ENCODE data around the gene FUT2. TPM values are rescaled to one million over a fixed set of nuclear protein-coding genes. Genes with fewer than 3 reads are reported as not detected.
A peak's percentile ranks its signal among the peaks of the same experiment; 100 is the strongest.
"Not testable (repeated sequence)": the region's sequence is repeated elsewhere in the genome, so short reads cannot be mapped to it uniquely, and the experiment has no call there.

Gene FUT2
- polyA plus RNA-seq, 4 donors = 64.8 to 201 (median 117) TPM

- 0 to 1% (median 0%) methylated on average over 62 to 67 of the region's 67 CpGs for WGBS, 3 donors
These were observed 18.3 kb downstream of the FUT2 start for GRCh38 chr19:48713864-48714755.

DNA sequence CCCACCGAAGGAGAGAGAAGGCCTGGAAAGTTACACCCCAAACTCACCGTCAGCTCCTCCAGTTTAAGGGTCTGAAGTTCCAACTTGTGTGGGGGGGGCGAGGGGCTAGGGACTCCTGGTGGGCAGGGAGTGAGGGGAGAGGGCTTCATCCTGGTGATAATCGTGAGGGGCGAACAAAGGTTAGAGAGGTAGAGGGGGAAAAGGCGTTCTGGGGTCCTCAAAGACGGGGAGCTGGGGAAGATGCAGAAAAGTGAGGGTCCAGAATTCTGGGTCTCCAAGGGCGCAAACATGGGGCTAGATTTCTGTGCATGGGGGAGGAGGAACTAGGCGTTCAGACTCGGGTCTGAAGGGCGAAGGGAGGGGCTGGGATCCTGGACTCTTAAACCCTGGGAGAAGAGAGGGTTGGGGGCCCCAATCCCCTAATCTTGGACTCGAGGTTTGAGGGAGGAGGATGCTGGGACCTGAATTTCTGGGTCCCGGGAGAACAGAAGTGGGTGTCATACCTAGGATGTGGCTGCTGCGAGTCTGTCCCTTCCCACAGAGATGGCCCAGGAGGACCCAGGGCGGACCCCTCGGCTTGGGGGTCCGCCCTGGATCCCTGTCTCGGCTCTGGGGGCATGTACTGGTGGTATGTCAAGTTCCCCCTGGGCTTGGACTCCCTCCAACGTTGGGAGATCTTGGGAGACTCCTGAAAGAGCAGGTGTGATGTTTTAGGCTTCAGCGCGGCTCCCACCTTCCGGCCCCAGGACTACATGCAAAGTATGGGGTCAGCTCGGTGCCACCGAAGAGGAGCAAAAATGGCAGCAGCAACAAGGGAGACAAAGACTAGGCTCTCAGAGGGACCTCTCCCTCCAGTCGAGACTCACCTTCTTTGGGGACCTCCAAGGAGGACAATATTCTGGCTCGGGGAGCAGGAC, 19.2 kb downstream of the FUT2 start:
- Histone ChIP-seq H3K4me3 (ENCODE audit: low read depth in 1 of 3, low read length in 3 of 3) (peak overlapping the region; percentile 31 to 89 (median 72)), H3K9me3 (ENCODE audit: control insufficient read depth in 2 of 2, insufficient read depth in 1 of 2, low read depth in 1 of 2, low read length in 1 of 2) (peaks cover 0 to 5% of the 10 kb centered on the region in 2 donors), H3K36me3 (ENCODE audit: control insufficient read depth in 3 of 3, insufficient read depth in 2 of 3, low read depth in 1 of 3, low read length in 3 of 3) (peaks cover 0 to 16% (median 0%) of the 10 kb centered on the region in 3 donors), H3K27me3 (ENCODE audit: control insufficient read depth in 3 of 3, insufficient read depth in 3 of 3, low read length in 3 of 3) (no peaks in the 10 kb centered on the region), H3K27ac (ENCODE audit: low read depth in 1 of 3, low read length in 2 of 3) (peak overlapping the region; percentile 81 to 97 (median 86)), H3K4me1 (ENCODE audit: control insufficient read depth in 3 of 3, insufficient read depth in 2 of 3, low read depth in 1 of 3, low read length in 2 of 3) (peaks cover 0 to 56% (median 16%) of the 10 kb centered on the region in 3 donors)
- 15 to 41% (median 23%) methylated on average over 26 of the region's 26 CpGs for WGBS, 3 donors
- DNase-seq = peak; percentile 88 to 90
- no peak for FAIRE-seq

More at GRCh38 chr19:48713864-48714755, 18.3 kb downstream of the FUT2 start:
- peak overlapping the region; percentile 60 to 89 (median 72) for H3K4me3 ChIP-seq (ENCODE audit: low read depth in 1 of 3, low read length in 3 of 3)
- DNase-seq (peak; percentile 100), FAIRE-seq (no peak)
- H3K36me3 ChIP-seq (ENCODE audit: control insufficient read depth in 3 of 3, insufficient read depth in 2 of 3, low read depth in 1 of 3, low read length in 3 of 3) = peaks cover 0 to 17% (median 0%) of the 10 kb centered on the region in 3 donors
- H3K9me3 ChIP-seq (ENCODE audit: control insufficient read depth in 2 of 2, insufficient read depth in 1 of 2, low read depth in 1 of 2, low read length in 1 of 2) = peaks cover 0 to 5% of the 10 kb centered on the region in 2 donors
- H3K27me3 ChIP-seq (ENCODE audit: control insufficient read depth in 3 of 3, insufficient read depth in 3 of 3, low read length in 3 of 3) = no peaks in the 10 kb centered on the region
- peak overlapping the region; percentile 81 to 97 (median 86) for H3K27ac ChIP-seq (ENCODE audit: low read depth in 1 of 3, low read length in 2 of 3)
- H3K4me1 ChIP-seq (ENCODE audit: control insufficient read depth in 3 of 3, insufficient read depth in 2 of 3, low read depth in 1 of 3, low read length in 2 of 3) = peaks cover 0 to 47% (median 16%) of the 10 kb centered on the region in 3 donors

DNA sequence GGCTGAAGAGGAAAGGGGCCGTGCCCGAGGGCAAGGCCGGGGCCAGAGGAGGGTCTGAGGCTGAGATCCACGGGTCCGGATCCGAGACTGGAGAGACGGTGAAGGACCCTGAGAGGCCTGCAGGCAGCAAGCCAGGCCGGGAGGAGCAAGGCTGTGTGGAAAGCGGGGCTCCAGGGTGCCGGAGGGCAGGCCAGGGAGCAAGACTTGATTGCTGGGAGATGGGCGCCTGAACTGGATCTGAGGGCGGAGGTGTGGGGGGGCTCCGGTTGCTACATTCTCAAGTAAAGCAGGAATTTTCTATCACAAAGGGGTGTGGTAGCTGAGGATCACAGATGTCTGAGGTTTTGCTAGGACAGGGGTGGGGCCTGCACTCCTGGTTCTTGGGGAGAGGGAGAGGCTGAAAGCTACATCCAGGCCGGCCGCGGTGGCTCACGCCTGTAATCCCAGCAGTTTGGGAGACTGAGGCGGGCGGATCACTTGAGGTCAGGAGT, 20.0 kb downstream of the FUT2 start:
- H3K9me3 ChIP-seq (ENCODE audit: control insufficient read depth in 2 of 2, insufficient read depth in 1 of 2, low read depth in 1 of 2, low read length in 1 of 2) = peaks cover 0 to 5% of the 10 kb centered on the region in 2 donors
- 13 to 41% (median 35%) methylated on average over 17 to 19 of the region's 19 CpGs for WGBS, 3 donors
- peaks cover 0 to 14% (median 0%) of the 10 kb centered on the region in 3 donors for H3K36me3 ChIP-seq (ENCODE audit: control insufficient read depth in 3 of 3, insufficient read depth in 2 of 3, low read depth in 1 of 3, low read length in 3 of 3)
- FAIRE-seq = no peak
- H3K4me1 ChIP-seq (ENCODE audit: control insufficient read depth in 3 of 3, insufficient read depth in 2 of 3, low read depth in 1 of 3, low read length in 2 of 3) = peaks cover 0 to 61% (median 16%) of the 10 kb centered on the region in 3 donors
- H3K4me3 ChIP-seq (ENCODE audit: low read depth in 1 of 3, low read length in 3 of 3) = peak overlapping the region in 2 of 3 donors; percentile 72 to 89
- H3K27me3 ChIP-seq (ENCODE audit: control insufficient read depth in 3 of 3, insufficient read depth in 3 of 3, low read length in 3 of 3) = no peaks in the 10 kb centered on the region
- DNase-seq = peak; percentile 53 to 70
- H3K27ac ChIP-seq (ENCODE audit: low read depth in 1 of 3, low read length in 2 of 3) = peak overlapping the region; percentile 81 to 97 (median 86)

DNA sequence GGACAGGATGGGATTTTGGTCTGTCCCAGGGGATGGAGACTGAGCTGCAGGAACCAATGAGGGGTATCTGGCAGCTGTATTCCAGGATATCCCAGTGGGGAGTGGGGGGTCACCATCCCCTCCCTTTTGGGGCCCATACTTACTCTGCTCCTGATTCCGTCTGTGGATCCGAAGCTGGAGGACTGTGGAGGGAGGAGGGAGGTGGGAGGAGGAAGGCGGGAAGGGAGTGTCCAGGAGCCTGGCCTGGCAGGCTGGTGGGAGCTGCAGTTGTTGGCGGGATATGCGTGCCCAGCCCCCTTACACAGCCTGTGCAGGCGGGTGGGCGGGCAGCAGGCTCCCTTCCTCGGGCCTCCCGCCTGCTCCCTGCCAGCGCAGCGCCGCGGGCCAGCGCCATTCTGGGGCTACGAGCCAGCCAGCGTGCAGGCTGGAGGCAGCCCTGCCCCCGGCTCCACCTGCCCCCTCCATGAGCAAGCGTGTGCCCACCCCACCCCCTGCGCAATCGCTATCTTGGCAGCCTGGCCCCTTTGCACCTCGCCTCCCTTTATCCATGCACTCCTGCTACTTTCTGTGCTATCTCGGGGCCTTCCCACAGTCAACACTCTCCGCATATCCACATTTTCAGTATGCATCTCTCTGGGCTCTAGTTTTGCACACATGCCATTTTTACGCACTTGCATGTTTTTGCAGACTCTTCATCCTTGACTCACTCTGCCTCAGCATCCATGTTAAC, 21.0 kb downstream of the FUT2 start:
- Histone ChIP-seq H3K4me3 (ENCODE audit: low read depth in 1 of 3, low read length in 3 of 3) (peak overlapping the region in 1 of 3 donors; percentile 27), H3K27me3 (ENCODE audit: control insufficient read depth in 3 of 3, insufficient read depth in 3 of 3, low read length in 3 of 3) (no peaks in the 10 kb centered on the region), H3K4me1 (ENCODE audit: control insufficient read depth in 3 of 3, insufficient read depth in 2 of 3, low read depth in 1 of 3, low read length in 2 of 3) (peaks cover 0 to 61% (median 16%) of the 10 kb centered on the region in 3 donors), H3K36me3 (ENCODE audit: control insufficient read depth in 3 of 3, insufficient read depth in 2 of 3, low read depth in 1 of 3, low read length in 3 of 3) (peaks cover 0 to 10% (median 0%) of the 10 kb centered on the region in 3 donors), H3K27ac (ENCODE audit: low read depth in 1 of 3, low read length in 2 of 3) (peak overlapping the region in 2 of 3 donors; percentile 33 to 97), H3K9me3 (ENCODE audit: control insufficient read depth in 2 of 2, insufficient read depth in 1 of 2, low read depth in 1 of 2, low read length in 1 of 2) (no peaks in the 10 kb centered on the region)
- DNase-seq (peak; percentile 37 to 69), FAIRE-seq (no peak)
- 11 to 24% (median 19%) methylated on average over 12 to 24 of the region's 24 CpGs for WGBS, 3 donors

DNA sequence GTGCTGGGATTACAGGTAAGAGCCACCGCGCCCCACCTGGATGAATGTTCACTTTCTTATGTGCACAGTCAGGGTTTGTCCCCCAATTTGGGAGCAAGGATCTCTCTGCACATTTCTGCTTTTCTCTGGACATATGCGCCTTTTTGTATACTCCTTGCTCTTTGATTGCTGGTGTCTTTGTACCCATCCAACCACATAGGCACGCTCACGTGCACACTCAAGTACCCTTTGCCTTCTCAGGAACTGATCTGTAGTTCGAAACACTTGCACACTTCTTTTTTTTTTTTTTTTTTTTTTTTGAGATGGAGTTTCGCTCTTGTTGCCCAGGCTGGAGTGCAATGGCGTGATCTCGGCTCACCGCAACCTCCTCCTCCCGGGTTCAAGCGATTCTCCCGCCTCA, 22.3 kb downstream of the FUT2 start:
- 90 to 95% (median 93%) methylated on average over 12 to 13 of the region's 13 CpGs for WGBS, 3 donors
- peaks cover 0 to 55% (median 12%) of the 10 kb centered on the region in 3 donors for H3K4me1 ChIP-seq (ENCODE audit: control insufficient read depth in 3 of 3, insufficient read depth in 2 of 3, low read depth in 1 of 3, low read length in 2 of 3)
- not testable (repeated sequence) for H3K9me3 ChIP-seq (ENCODE audit: control insufficient read depth in 2 of 2, insufficient read depth in 1 of 2, low read depth in 1 of 2, low read length in 1 of 2); H3K27ac ChIP-seq (ENCODE audit: low read depth in 1 of 3, low read length in 2 of 3); H3K36me3 ChIP-seq (ENCODE audit: control insufficient read depth in 3 of 3, insufficient read depth in 2 of 3, low read depth in 1 of 3, low read length in 3 of 3); H3K4me3 ChIP-seq (ENCODE audit: low read depth in 1 of 3, low read length in 3 of 3); FAIRE-seq; DNase-seq; H3K27me3 ChIP-seq (ENCODE audit: control insufficient read depth in 3 of 3, insufficient read depth in 3 of 3, low read length in 3 of 3)

- Histone ChIP-seq H3K9me3 (ENCODE audit: control insufficient read depth in 2 of 2, insufficient read depth in 1 of 2, low read depth in 1 of 2, low read length in 1 of 2) (no peaks in the 10 kb centered on the region), H3K27me3 (ENCODE audit: control insufficient read depth in 3 of 3, insufficient read depth in 3 of 3, low read length in 3 of 3) (no peaks in the 10 kb centered on the region), H3K4me1 (ENCODE audit: control insufficient read depth in 3 of 3, insufficient read depth in 2 of 3, low read depth in 1 of 3, low read length in 2 of 3) (peaks cover 0 to 48% (median 8%) of the 10 kb centered on the region in 3 donors), H3K27ac (ENCODE audit: low read depth in 1 of 3, low read length in 2 of 3) (peak overlapping the region in 1 of 3 donors; percentile 86), H3K4me3 (ENCODE audit: low read depth in 1 of 3, low read length in 3 of 3) (peak overlapping the region in 1 of 3 donors; percentile 56), H3K36me3 (ENCODE audit: control insufficient read depth in 3 of 3, insufficient read depth in 2 of 3, low read depth in 1 of 3, low read length in 3 of 3) (peaks cover 0 to 7% (median 0%) of the 10 kb centered on the region in 3 donors)
- DNase-seq = no peak
- FAIRE-seq = no peak
- WGBS, 3 donors = 63 to 81% (median 76%) methylated on average over 15 of the region's 15 CpGs
These were observed 23.0 kb downstream of the FUT2 start for GRCh38 chr19:48718711-48719231.

- WGBS, 3 donors = 60 to 72% (median 66%) methylated on average over 30 to 33 of the region's 33 CpGs
- Histone ChIP-seq H3K9me3 (ENCODE audit: control insufficient read depth in 2 of 2, insufficient read depth in 1 of 2, low read depth in 1 of 2, low read length in 1 of 2) (no peaks in the 10 kb centered on the region), H3K27me3 (ENCODE audit: control insufficient read depth in 3 of 3, insufficient read depth in 3 of 3, low read length in 3 of 3) (no peaks in the 10 kb centered on the region), H3K27ac (ENCODE audit: low read depth in 1 of 3, low read length in 2 of 3) (peak within 1 kb of the TSS in 2 of 3 donors; percentile 84 to 86), H3K4me3 (ENCODE audit: low read depth in 1 of 3, low read length in 3 of 3) (peak within 1 kb of the TSS in 1 of 3 donors; percentile 56), H3K36me3 (ENCODE audit: control insufficient read depth in 3 of 3, insufficient read depth in 2 of 3, low read depth in 1 of 3, low read length in 3 of 3) (peaks cover 0 to 12% (median 0%) of the 10 kb centered on the region in 3 donors), H3K4me1 (ENCODE audit: control insufficient read depth in 3 of 3, insufficient read depth in 2 of 3, low read depth in 1 of 3, low read length in 2 of 3) (peaks cover 0 to 47% (median 8%) of the 10 kb centered on the region in 3 donors)
- DNase-seq (peak in 1 of 2 donors; percentile 54), FAIRE-seq (no peak)
These were observed 23.7 kb downstream of the FUT2 start, which contains the start of gene MAMSTR for GRCh38 chr19:48719263-48720171. MAMSTR (minus strand) TSS chr19:48719725; CDS start chr19:48719031, 694 bp downstream.

Data from small intestine (tissue), 7 donors.